Measurements from ENCODE around the gene GK. TPM values are rescaled to one million over a fixed set of nuclear protein-coding genes. Genes with fewer than 3 reads are reported as not detected.

GK gene
- total RNA-seq, 1 experiment from 2014 or later, result 7.5 TPM

DNA sequence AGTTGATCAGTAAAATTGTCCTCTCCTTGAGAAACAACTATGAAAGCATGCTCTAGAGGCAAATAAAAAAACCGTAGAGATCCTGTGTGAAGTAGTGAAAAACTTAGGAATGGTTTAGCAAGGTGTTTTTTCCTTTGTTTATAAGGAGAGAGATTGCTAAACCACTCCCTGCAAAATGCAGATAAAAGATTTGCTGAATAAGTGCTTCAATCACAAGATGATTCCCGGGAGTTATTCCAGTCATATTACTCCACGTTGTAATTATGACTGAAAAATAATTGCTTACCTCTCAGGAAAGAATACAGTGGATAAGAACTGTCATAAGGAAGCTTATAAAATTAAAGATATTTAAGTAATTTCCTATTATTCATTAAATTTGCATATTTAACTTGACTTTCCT is 2.8 kb downstream of the GK start (continued):
- TF ChIP-seq ATF1 (CRISPR knock-in tag; IDR thresholded peaks at IDR 0.05), result no peak
- no peak for TF ChIP-seq ETV6 (CRISPR knock-in tag; IDR thresholded peaks at IDR 0.05)
- no peak for TF ChIP-seq ATF6 (CRISPR knock-in tag; IDR thresholded peaks at IDR 0.05)
- no peak for TF ChIP-seq PREB (CRISPR knock-in tag; IDR thresholded peaks at IDR 0.05; ENCODE audit: borderline replicate concordance)
- TF ChIP-seq, protein P1, sequence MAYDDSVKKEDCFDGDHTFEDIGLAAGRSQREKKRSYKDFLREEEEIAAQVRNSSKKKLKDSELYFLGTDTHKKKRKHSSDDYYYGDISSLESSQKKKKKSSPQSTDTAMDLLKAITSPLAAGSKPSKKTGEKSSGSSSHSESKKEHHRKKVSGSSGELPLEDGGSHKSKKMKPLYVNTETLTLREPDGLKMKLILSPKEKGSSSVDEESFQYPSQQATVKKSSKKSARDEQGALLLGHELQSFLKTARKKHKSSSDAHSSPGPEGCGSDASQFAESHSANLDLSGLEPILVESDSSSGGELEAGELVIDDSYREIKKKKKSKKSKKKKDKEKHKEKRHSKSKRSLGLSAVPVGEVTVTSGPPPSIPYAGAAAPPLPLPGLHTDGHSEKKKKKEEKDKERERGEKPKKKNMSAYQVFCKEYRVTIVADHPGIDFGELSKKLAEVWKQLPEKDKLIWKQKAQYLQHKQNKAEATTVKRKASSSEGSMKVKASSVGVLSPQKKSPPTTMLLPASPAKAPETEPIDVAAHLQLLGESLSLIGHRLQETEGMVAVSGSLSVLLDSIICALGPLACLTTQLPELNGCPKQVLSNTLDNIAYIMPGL (CRISPR knock-in tag; IDR thresholded peaks at IDR 0.05), result no peak
- TF ChIP-seq OVOL2 (CRISPR knock-in tag; IDR thresholded peaks at IDR 0.05; ENCODE audit: borderline replicate concordance), result no peak
- TF ChIP-seq, protein P2, sequence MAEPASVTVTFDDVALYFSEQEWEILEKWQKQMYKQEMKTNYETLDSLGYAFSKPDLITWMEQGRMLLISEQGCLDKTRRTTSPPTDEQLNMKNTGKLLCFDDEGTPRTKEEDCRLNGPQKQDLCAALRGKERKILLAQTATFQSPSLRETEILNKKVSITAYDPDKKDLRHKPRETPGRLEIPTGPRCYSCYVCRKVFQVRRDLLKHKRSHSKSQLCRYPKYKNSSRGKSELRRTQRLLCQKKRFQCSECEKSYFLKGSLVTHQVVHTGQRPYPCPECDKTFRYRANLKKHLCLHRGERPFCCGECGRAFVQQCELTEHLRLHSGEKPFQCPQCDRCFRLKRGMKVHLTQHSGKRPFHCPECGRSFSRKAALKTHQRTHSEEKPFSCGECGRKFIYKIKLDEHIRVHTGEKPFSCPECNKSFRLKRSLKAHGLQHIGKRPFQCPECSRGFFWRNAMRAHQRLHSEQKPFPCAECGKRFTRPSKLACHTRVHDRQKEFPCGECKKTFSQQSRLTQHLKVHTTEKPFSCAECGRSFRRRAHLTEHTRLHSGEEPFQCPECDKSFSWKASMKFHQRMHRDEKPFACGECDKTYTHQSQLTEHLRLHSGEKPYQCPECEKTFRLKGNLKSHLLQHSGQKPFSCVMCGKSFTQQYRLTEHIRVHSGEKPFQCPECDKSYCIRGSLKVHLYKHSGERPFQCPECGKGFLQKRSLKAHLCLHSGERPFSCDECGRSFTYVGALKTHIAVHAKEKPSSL (CRISPR knock-in tag; conservative IDR thresholded peaks at IDR 0.05), result no peak
- TF ChIP-seq, protein P3, sequence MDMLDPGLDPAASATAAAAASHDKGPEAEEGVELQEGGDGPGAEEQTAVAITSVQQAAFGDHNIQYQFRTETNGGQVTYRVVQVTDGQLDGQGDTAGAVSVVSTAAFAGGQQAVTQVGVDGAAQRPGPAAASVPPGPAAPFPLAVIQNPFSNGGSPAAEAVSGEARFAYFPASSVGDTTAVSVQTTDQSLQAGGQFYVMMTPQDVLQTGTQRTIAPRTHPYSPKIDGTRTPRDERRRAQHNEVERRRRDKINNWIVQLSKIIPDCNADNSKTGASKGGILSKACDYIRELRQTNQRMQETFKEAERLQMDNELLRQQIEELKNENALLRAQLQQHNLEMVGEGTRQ (CRISPR knock-in tag; IDR thresholded peaks at IDR 0.05), result no peak
- no peak for TF ChIP-seq SP1 (CRISPR knock-in tag; conservative IDR thresholded peaks at IDR 0.05)
- no peak for TF ChIP-seq RELA (CRISPR knock-in tag; IDR thresholded peaks at IDR 0.05; ENCODE audit: borderline replicate concordance)
- TF ChIP-seq ZNF512 (CRISPR knock-in tag; IDR thresholded peaks at IDR 0.05; ENCODE audit: borderline replicate concordance), result no peak
- no peak for TF ChIP-seq RORB (CRISPR knock-in tag; IDR thresholded peaks at IDR 0.05)
- no peak for TF ChIP-seq NR2C2 (CRISPR knock-in tag; IDR thresholded peaks at IDR 0.05)

GRCh38 chrX:30657196-30658161 is 4.3 kb downstream of the GK start:
- Mint-ChIP-seq H3K4me3 (no peak overlapping the region), H3K36me3 (no peaks in the 10 kb centered on the region), H3K27ac (no peak overlapping the region), H3K27me3 (ENCODE audit: low read depth) (no peaks in the 10 kb centered on the region), H3K9me3 (no peaks in the 10 kb centered on the region), H3K4me1 (peaks cover 2% of the 10 kb centered on the region)
- ATAC-seq, result no peak
- TF ChIP-seq ERG (CRISPR knock-in tag; IDR thresholded peaks at IDR 0.05), result no peak
- TF ChIP-seq, protein P4, sequence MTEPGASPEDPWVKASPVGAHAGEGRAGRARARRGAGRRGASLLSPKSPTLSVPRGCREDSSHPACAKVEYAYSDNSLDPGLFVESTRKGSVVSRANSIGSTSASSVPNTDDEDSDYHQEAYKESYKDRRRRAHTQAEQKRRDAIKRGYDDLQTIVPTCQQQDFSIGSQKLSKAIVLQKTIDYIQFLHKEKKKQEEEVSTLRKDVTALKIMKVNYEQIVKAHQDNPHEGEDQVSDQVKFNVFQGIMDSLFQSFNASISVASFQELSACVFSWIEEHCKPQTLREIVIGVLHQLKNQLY (CRISPR knock-in tag; IDR thresholded peaks at IDR 0.05), result no peak
- TF ChIP-seq SOX15 (CRISPR knock-in tag; IDR thresholded peaks at IDR 0.05), result no peak
- TF ChIP-seq, protein P3 (CRISPR knock-in tag; IDR thresholded peaks at IDR 0.05), result no peak
- TF ChIP-seq GABPB1 (CRISPR knock-in tag; IDR thresholded peaks at IDR 0.05), result peak; percentile 68; the same call in 1 of the 2 replicates
- CTCF ChIA-PET, result interaction anchor here (0.6 to 0.9 kb wide), 2 partner anchors 14 to 78 kb away, joined by 3 to 4 read pairs; no protein-coding TSS in a partner anchor
- no peak for DNase-seq (ENCODE audit: low spot score)
- POLR2A ChIA-PET, result no interaction called here
